WTC11 (cell line): Measurements from ENCODE around the gene IGFL1. TPM values are rescaled to one million over a fixed set of nuclear protein-coding genes. Genes with fewer than 3 reads are reported as not detected.

Experiments
- ATAC-seq: fragments of 200-7000 bp; cut with Tn5 transposase; 2 replicates; pipeline ENCODE4 v1.10.0; 2021; ENCODE audit warnings: mild to moderate bottlenecking, moderate library complexity
- CTCF ChIA-PET: fragments of 300-600 bp; sonication (Branson Sonifier 250); formaldehyde crosslinking; loops from one replicate; lab custom pipeline; 2021; ENCODE audit warnings: antibody characterized with exemption; lab: Charles Lee
- POLR2A ChIA-PET: fragments of 350-600 bp; sonication (Branson Sonifier 250); formaldehyde crosslinking; loops from one replicate; lab custom pipeline; 2021; ENCODE audit warnings: antibody characterized with exemption; lab: Charles Lee
- DNase-seq: peaks from one replicate; pipeline ENCODE4 v3.0.0; 2021; ENCODE audit warnings: low spot score
- H3K27ac Mint-ChIP-seq: 2 replicates; pipeline ENCODE4 v1.8.0; 2021; ENCODE audit warnings: mixed read lengths
- H3K27me3 Mint-ChIP-seq: 2 replicates; pipeline ENCODE4 v1.8.0; 2021; ENCODE audit warnings: low read depth, mild to moderate bottlenecking, moderate library complexity, mixed read lengths
- H3K36me3 Mint-ChIP-seq: 2 replicates; pipeline ENCODE4 v1.8.0; 2021; ENCODE audit warnings: mixed read lengths
- H3K4me1 Mint-ChIP-seq: 2 replicates; pipeline ENCODE4 v1.8.0; 2022; ENCODE audit warnings: mixed read lengths
- H3K4me3 Mint-ChIP-seq: 2 replicates; pipeline ENCODE4 v1.8.0; 2021; ENCODE audit warnings: mild to moderate bottlenecking, moderate library complexity, mixed read lengths
- H3K9me3 Mint-ChIP-seq: 2 replicates; pipeline ENCODE4 v1.8.0; 2021; ENCODE audit warnings: mixed read lengths
- FOXP1 ChIP-seq: sonication (generic); formaldehyde crosslinking; IDR thresholded peaks from 2 replicates; pipeline ENCODE4 v1.8.0; 2022; ENCODE audit warnings: missing genetic modification reagents, mild to moderate bottlenecking, moderate library complexity, borderline replicate concordance
- NFATC4 ChIP-seq: fragments of 250-450 bp; sonication (Bioruptor Pico); IDR thresholded peaks from 2 replicates; pipeline ENCODE4 v1.9.0; 2021; ENCODE audit warnings: mild to moderate bottlenecking
- NFE2L1 ChIP-seq: sonication (generic); formaldehyde crosslinking; IDR thresholded peaks from 2 replicates; pipeline ENCODE4 v1.8.1; 2023; ENCODE audit warnings: missing genetic modification reagents
- NR3C1 ChIP-seq: sonication (generic); formaldehyde crosslinking; conservative IDR thresholded peaks from 2 replicates; pipeline ENCODE4 v1.8.1; 2023; ENCODE audit warnings: low read depth, mild to moderate bottlenecking, missing genetic modification reagents
- TEAD4 ChIP-seq: sonication (generic); formaldehyde crosslinking; IDR thresholded peaks from 2 replicates; pipeline ENCODE4 v1.8.0; 2022; ENCODE audit warnings: mild to moderate bottlenecking, missing genetic modification reagents
- ZNF317 ChIP-seq: sonication (generic); formaldehyde crosslinking; IDR thresholded peaks from 2 replicates; pipeline ENCODE4 v1.8.1; 2023; ENCODE audit warnings: low read depth, mild to moderate bottlenecking, moderate library complexity, missing genetic modification reagents, borderline replicate concordance
- total RNA-seq: library from RNA; stranded (reverse); gene quantifications from 3 replicates; pipeline ENCODE4 v1.2.3, GENCODE V29; 2021
- TF ChIP-seq, protein P1 (sequence below): sonication (generic); formaldehyde crosslinking; IDR thresholded peaks from 2 replicates; pipeline ENCODE4 v1.8.1; 2022; ENCODE audit warnings: mild to moderate bottlenecking, missing genetic modification reagents, moderate library complexity, borderline replicate concordance
- TF ChIP-seq, protein P2 (sequence below): sonication (generic); formaldehyde crosslinking; conservative IDR thresholded peaks from 2 replicates; pipeline ENCODE4 v1.8.1; 2023; ENCODE audit warnings: mild to moderate bottlenecking, low read depth, missing genetic modification reagents, moderate library complexity
- TF ChIP-seq, protein P3 (sequence below): fragments of 250-450 bp; sonication (Bioruptor Pico); IDR thresholded peaks from 2 replicates; pipeline ENCODE4 v1.8.0; 2021; ENCODE audit warnings: mild to moderate bottlenecking
- TF ChIP-seq, protein P4 (sequence below): fragments of 250-450 bp; sonication (Bioruptor Pico); IDR thresholded peaks from 2 replicates; pipeline ENCODE4 v1.9.0; 2021; ENCODE audit warnings: mild to moderate bottlenecking, borderline replicate concordance
- TF ChIP-seq, protein P5 (sequence below): fragments of 250-450 bp; sonication (Bioruptor Pico); IDR thresholded peaks from 2 replicates; pipeline ENCODE4 v1.9.0; 2021; ENCODE audit warnings: mild to moderate bottlenecking

Gene IGFL1
- total RNA-seq, 1 experiment from 2014 or later = not detected

DNA sequence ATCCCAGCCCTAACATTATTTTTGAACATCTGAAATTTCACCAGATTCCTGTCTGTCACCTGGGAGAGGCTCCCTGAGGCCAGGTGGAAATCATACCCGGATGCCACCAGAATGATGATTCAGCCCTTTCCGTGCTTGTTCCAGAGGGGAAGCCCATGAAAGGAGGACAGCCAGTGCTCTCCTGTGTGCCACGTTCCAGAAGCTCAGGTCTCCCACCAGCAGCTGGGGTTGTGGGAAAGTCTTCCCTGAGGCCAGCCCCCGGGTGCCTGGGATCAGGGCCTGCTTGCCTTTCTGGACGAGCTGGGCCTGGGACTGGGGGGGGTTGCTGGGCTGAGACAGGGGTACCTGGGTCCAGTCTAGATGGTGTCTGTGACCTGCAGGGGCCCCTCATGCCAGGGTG lies 25.5 kb upstream of the IGFL1 start (continued):
- TF ChIP-seq, protein P1, sequence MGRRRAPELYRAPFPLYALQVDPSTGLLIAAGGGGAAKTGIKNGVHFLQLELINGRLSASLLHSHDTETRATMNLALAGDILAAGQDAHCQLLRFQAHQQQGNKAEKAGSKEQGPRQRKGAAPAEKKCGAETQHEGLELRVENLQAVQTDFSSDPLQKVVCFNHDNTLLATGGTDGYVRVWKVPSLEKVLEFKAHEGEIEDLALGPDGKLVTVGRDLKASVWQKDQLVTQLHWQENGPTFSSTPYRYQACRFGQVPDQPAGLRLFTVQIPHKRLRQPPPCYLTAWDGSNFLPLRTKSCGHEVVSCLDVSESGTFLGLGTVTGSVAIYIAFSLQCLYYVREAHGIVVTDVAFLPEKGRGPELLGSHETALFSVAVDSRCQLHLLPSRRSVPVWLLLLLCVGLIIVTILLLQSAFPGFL (CRISPR knock-in tag) = no peak
- TF ChIP-seq NR3C1 (CRISPR knock-in tag) (no peak), NFATC4 (CRISPR knock-in tag) (no peak), NFE2L1 (CRISPR knock-in tag) (no peak)
- TF ChIP-seq, protein P2, sequence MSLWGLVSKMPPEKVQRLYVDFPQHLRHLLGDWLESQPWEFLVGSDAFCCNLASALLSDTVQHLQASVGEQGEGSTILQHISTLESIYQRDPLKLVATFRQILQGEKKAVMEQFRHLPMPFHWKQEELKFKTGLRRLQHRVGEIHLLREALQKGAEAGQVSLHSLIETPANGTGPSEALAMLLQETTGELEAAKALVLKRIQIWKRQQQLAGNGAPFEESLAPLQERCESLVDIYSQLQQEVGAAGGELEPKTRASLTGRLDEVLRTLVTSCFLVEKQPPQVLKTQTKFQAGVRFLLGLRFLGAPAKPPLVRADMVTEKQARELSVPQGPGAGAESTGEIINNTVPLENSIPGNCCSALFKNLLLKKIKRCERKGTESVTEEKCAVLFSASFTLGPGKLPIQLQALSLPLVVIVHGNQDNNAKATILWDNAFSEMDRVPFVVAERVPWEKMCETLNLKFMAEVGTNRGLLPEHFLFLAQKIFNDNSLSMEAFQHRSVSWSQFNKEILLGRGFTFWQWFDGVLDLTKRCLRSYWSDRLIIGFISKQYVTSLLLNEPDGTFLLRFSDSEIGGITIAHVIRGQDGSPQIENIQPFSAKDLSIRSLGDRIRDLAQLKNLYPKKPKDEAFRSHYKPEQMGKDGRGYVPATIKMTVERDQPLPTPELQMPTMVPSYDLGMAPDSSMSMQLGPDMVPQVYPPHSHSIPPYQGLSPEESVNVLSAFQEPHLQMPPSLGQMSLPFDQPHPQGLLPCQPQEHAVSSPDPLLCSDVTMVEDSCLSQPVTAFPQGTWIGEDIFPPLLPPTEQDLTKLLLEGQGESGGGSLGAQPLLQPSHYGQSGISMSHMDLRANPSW (CRISPR knock-in tag) = no peak
- TF ChIP-seq, protein P3, sequence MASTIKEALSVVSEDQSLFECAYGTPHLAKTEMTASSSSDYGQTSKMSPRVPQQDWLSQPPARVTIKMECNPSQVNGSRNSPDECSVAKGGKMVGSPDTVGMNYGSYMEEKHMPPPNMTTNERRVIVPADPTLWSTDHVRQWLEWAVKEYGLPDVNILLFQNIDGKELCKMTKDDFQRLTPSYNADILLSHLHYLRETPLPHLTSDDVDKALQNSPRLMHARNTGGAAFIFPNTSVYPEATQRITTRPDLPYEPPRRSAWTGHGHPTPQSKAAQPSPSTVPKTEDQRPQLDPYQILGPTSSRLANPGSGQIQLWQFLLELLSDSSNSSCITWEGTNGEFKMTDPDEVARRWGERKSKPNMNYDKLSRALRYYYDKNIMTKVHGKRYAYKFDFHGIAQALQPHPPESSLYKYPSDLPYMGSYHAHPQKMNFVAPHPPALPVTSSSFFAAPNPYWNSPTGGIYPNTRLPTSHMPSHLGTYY = no peak
- TF ChIP-seq, protein P4, sequence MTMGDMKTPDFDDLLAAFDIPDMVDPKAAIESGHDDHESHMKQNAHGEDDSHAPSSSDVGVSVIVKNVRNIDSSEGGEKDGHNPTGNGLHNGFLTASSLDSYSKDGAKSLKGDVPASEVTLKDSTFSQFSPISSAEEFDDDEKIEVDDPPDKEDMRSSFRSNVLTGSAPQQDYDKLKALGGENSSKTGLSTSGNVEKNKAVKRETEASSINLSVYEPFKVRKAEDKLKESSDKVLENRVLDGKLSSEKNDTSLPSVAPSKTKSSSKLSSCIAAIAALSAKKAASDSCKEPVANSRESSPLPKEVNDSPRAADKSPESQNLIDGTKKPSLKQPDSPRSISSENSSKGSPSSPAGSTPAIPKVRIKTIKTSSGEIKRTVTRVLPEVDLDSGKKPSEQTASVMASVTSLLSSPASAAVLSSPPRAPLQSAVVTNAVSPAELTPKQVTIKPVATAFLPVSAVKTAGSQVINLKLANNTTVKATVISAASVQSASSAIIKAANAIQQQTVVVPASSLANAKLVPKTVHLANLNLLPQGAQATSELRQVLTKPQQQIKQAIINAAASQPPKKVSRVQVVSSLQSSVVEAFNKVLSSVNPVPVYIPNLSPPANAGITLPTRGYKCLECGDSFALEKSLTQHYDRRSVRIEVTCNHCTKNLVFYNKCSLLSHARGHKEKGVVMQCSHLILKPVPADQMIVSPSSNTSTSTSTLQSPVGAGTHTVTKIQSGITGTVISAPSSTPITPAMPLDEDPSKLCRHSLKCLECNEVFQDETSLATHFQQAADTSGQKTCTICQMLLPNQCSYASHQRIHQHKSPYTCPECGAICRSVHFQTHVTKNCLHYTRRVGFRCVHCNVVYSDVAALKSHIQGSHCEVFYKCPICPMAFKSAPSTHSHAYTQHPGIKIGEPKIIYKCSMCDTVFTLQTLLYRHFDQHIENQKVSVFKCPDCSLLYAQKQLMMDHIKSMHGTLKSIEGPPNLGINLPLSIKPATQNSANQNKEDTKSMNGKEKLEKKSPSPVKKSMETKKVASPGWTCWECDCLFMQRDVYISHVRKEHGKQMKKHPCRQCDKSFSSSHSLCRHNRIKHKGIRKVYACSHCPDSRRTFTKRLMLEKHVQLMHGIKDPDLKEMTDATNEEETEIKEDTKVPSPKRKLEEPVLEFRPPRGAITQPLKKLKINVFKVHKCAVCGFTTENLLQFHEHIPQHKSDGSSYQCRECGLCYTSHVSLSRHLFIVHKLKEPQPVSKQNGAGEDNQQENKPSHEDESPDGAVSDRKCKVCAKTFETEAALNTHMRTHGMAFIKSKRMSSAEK (CRISPR knock-in tag) = no peak
- TF ChIP-seq, protein P5, sequence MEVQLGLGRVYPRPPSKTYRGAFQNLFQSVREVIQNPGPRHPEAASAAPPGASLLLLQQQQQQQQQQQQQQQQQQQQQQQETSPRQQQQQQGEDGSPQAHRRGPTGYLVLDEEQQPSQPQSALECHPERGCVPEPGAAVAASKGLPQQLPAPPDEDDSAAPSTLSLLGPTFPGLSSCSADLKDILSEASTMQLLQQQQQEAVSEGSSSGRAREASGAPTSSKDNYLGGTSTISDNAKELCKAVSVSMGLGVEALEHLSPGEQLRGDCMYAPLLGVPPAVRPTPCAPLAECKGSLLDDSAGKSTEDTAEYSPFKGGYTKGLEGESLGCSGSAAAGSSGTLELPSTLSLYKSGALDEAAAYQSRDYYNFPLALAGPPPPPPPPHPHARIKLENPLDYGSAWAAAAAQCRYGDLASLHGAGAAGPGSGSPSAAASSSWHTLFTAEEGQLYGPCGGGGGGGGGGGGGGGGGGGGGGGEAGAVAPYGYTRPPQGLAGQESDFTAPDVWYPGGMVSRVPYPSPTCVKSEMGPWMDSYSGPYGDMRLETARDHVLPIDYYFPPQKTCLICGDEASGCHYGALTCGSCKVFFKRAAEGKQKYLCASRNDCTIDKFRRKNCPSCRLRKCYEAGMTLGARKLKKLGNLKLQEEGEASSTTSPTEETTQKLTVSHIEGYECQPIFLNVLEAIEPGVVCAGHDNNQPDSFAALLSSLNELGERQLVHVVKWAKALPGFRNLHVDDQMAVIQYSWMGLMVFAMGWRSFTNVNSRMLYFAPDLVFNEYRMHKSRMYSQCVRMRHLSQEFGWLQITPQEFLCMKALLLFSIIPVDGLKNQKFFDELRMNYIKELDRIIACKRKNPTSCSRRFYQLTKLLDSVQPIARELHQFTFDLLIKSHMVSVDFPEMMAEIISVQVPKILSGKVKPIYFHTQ = no peak

DNA sequence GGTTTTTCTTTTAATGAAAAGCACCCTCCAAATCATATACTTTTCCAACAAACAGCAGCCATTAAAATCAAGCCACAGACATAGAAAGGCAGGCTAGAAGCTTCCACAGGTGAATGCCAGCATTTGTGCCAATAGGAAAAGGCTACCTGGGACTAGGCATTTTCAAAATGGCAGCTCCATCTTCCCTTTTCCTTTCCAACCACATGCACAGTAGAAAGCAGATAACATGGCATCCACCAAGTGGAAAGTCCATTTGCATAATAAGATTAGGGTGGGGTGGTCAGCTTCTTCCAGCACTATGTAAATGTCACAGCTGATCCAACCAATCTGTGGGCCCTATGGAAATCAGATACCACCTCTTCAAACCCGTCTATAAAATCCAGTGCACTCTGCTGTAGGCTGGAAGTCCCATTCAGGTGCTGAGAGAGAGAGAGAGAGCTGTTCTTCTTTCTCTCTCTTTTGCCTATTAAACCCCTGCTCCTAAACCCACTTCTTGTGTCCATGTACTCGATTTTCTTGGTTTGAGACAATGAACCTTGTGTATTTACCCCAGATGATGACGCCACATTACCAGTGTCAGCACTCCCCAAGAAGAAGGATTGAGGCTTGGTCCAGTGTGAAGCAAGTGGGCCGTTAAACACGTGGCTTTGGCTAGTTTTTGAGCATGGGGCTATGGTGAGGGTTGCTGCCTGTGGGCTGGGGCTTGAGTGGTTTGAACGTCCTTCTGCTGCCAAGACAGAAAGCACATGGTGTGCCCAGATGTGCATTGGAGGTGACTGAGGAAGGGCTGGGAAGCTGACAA lies 24.2 kb upstream of the IGFL1 start:
- DNase-seq (no peak), ATAC-seq (no peak)
- Mint-ChIP-seq H3K4me3 (no peak overlapping the region), H3K9me3 (peaks cover 43% of the 10 kb centered on the region), H3K4me1 (0 out of 2 replicates have a peak, but pooled peaks cover 5% of the 10 kb centered on the region), H3K27me3 (peaks cover 22% of the 10 kb centered on the region), H3K36me3 (peaks cover 21% of the 10 kb centered on the region), H3K27ac (no peak overlapping the region)
- ChIA-PET POLR2A (no interaction called here), CTCF (interaction anchor here (0.9 kb wide), 1 partner anchor 127 kb away, joined by 3 read pairs; no protein-coding TSS in a partner anchor)
- TF ChIP-seq FOXP1 (CRISPR knock-in tag) (no peak), TEAD4 (CRISPR knock-in tag) (no peak), ZNF317 (CRISPR knock-in tag) (no peak)
